ENCODE data around the gene CREB5. TPM values are rescaled to one million over a fixed set of nuclear protein-coding genes. Genes with fewer than 3 reads are reported as not detected.

The CREB5 gene
- total RNA-seq, 1 experiment from 2014 or later, result 0.49 TPM

- no peak for TF ChIP-seq REST (IDR thresholded peaks at IDR 0.05; ENCODE audit: low read depth)
- no peak for TF ChIP-seq FOSL1 (IDR thresholded peaks at IDR 0.05; ENCODE audit: low read depth)
- TF ChIP-seq SRF (IDR thresholded peaks at IDR 0.05; ENCODE audit: low read depth), result no peak
- TF ChIP-seq SIN3A (IDR thresholded peaks at IDR 0.05; ENCODE audit: low read depth), result no peak
- TF ChIP-seq EZH2 (IDR thresholded peaks at IDR 0.05), result no peak
Measured at GRCh38 chr7:28573651-28574301, 161.5 kb downstream of the CREB5 start (continued).

- ChIA-PET CTCF (no interaction called here), POLR2A (no interaction called here), RAD21 (ENCODE audit: low non-redundant PET in 1 of 2, low total read pairs in 2 of 2, uncharacterized antibody in 2 of 2, unreplicated experiment in 2 of 2) (no interaction called here)
- BruUV-seq (replicated peaks), result no TSS peak
- ATAC-seq (no peak), DNase-seq (ENCODE audit: low read depth, low spot score) (no peak)
- H3K9me3 ChIP-seq (ENCODE audit: control insufficient read depth in 1 of 2, insufficient read depth in 1 of 2, low read depth in 1 of 2, low read length in 2 of 2), result no peaks in the 10 kb centered on the region
- no peak overlapping the region for H3K4me2 ChIP-seq (ENCODE audit: low read length)
- peaks cover 80% of the 10 kb centered on the region for H3K27me3 ChIP-seq (ENCODE audit: insufficient read depth, low read length)
- H3K79me2 ChIP-seq (ENCODE audit: insufficient read depth, low read length), result no peaks in the 10 kb centered on the region
- H3K4me3 ChIP-seq (replicated peaks in 1 of 2; ENCODE audit: low read depth in 1 of 2, low read length in 2 of 2), result no peak overlapping the region
- H3K27ac ChIP-seq (ENCODE audit: low read depth, low read length), result no peak overlapping the region
- H4K20me1 ChIP-seq (ENCODE audit: insufficient read depth), result no peaks in the 10 kb centered on the region
- H3K4me1 ChIP-seq (ENCODE audit: control insufficient read depth in 1 of 2, insufficient read depth in 2 of 2, low read length in 2 of 2), result no peaks in the 10 kb centered on the region
- intact Hi-C loops (cut with micrococcal nuclease), result no loop called here
- no peak overlapping the region for H3K9ac ChIP-seq (ENCODE audit: low read length)
- H2AFZ ChIP-seq (ENCODE audit: low read depth, low read length, poor library complexity, severe bottlenecking), result no peak overlapping the region
- no peak for TF ChIP-seq EZH2 (IDR thresholded peaks at IDR 0.05)
- TF ChIP-seq JUND (IDR thresholded peaks at IDR 0.05), result no peak
- no peak for TF ChIP-seq ELF1 (IDR thresholded peaks at IDR 0.05; ENCODE audit: borderline replicate concordance, low read depth)
- no peak for TF ChIP-seq ZNF274 (IDR thresholded peaks at IDR 0.05; ENCODE audit: low read depth, low read length)
- TF ChIP-seq ATF3 (IDR thresholded peaks at IDR 0.05), result no peak
- TF ChIP-seq CBX3 (IDR thresholded peaks at IDR 0.05; ENCODE audit: low read depth), result no peak
- TF ChIP-seq TCF7L2 (IDR thresholded peaks at IDR 0.05; ENCODE audit: borderline replicate concordance, extremely low read depth, insufficient read depth, insufficient read length), result no peak
- no peak for TF ChIP-seq SRF (IDR thresholded peaks at IDR 0.05; ENCODE audit: low read depth)
- TF ChIP-seq EZH2phosphoT487 (IDR thresholded peaks at IDR 0.05; ENCODE audit: borderline replicate concordance), result no peak
- TF ChIP-seq REST (IDR thresholded peaks at IDR 0.05; ENCODE audit: low read depth), result no peak
- TF ChIP-seq CTCF (IDR thresholded peaks at IDR 0.05 in 2 of 3, conservative IDR thresholded peaks at IDR 0.05 in 1 of 3; ENCODE audit: borderline replicate concordance in 1 of 3, insufficient read depth in 1 of 3, low read depth in 2 of 3, low read length in 2 of 3), result no peak
- TF ChIP-seq POLR2A (IDR thresholded peaks at IDR 0.05; ENCODE audit: borderline replicate concordance, extremely low read depth, insufficient read depth, insufficient read length), result no peak
- TF ChIP-seq POLR2AphosphoS5 (IDR thresholded peaks at IDR 0.05; ENCODE audit: low read depth, low read length), result no peak
- no peak for TF ChIP-seq EGR1 (IDR thresholded peaks at IDR 0.05; ENCODE audit: low read depth)
- H3K9me2 ChIP-seq (ENCODE audit: insufficient read depth), result no peaks in the 10 kb centered on the region
- no peaks in the 10 kb centered on the region for H3K36me3 ChIP-seq (ENCODE audit: control insufficient read depth in 1 of 2, insufficient read depth in 2 of 2, low read length in 2 of 2)
Measured at GRCh38 chr7:28575241-28575643, 162.9 kb downstream of the CREB5 start.
